GM12872 (cell line): ENCODE results near the gene MAPK8IP3.

ENCODE experiments used
- CTCF ChIP-seq: IDR thresholded peaks from 3 replicates; pipeline ENCODE4 v1.5.1; 2011; ENCODE audit warnings: low read depth, mild to moderate bottlenecking, low read length, moderate library complexity; ENCODE audit not compliant: insufficient read depth

The MAPK8IP3 gene

GRCh38 chr16:1787322-1788094 is 81.5 kb downstream of the MAPK8IP3 start:
- no peak for TF ChIP-seq CTCF

GRCh38 chr16:1788095-1788707 is 82.2 kb downstream of the MAPK8IP3 start:
- TF ChIP-seq CTCF, result no peak

- no peak for TF ChIP-seq CTCF
Measured at GRCh38 chr16:1788708-1789100, 82.7 kb downstream of the MAPK8IP3 start.

GRCh38 chr16:1789643-1790045 is 83.6 kb downstream of the MAPK8IP3 start:
- no peak for TF ChIP-seq CTCF

- no peak for TF ChIP-seq CTCF
Measured at GRCh38 chr16:1790261-1790610, 84.2 kb downstream of the MAPK8IP3 start.

- no peak for TF ChIP-seq CTCF
Measured at GRCh38 chr16:1790611-1791255, 84.7 kb downstream of the MAPK8IP3 start.

- TF ChIP-seq CTCF, result no peak
Measured at GRCh38 chr16:1791256-1791942, 85.4 kb downstream of the MAPK8IP3 start.
